ENCODE measurements around the gene DRC7.

DRC7 gene

GRCh38 chr16:57677622-57678369, 16.8 kb upstream of the DRC7 start:
- DNase-seq, result no peak

GRCh38 chr16:57679016-57679415, 15.6 kb upstream of the DRC7 start:
- no peak for DNase-seq

- no peak for DNase-seq
Observed at GRCh38 chr16:57679767-57680482, 14.7 kb upstream of the DRC7 start.

- DNase-seq, result no peak
Observed at GRCh38 chr16:57680842-57681375, 13.7 kb upstream of the DRC7 start.

GRCh38 chr16:57681950-57682728, 12.5 kb upstream of the DRC7 start:
- DNase-seq, result no peak

GRCh38 chr16:57682809-57683635, 11.6 kb upstream of the DRC7 start:
- no peak for DNase-seq

GRCh38 chr16:57683636-57684545, 10.7 kb upstream of the DRC7 start:
- DNase-seq, result no peak

- DNase-seq, result no peak
Observed at GRCh38 chr16:57684626-57685358, 9.8 kb upstream of the DRC7 start.

GRCh38 chr16:57685633-57686032, 9.0 kb upstream of the DRC7 start:
- no peak for DNase-seq

- DNase-seq, result no peak
Observed at GRCh38 chr16:57686577-57686976, 8.0 kb upstream of the DRC7 start.

- DNase-seq, result no peak
Observed at GRCh38 chr16:57687363-57687929, 7.2 kb upstream of the DRC7 start.

- DNase-seq, result no peak
Observed at GRCh38 chr16:57688487-57688986, 6.1 kb upstream of the DRC7 start.

GRCh38 chr16:57688987-57689761, 5.4 kb upstream of the DRC7 start:
- DNase-seq, result no peak

GRCh38 chr16:57689762-57690558, 4.6 kb upstream of the DRC7 start:
- DNase-seq, result peak; percentile 63

GRCh38 chr16:57690782-57691471, 3.7 kb upstream of the DRC7 start:
- DNase-seq, result no peak

- DNase-seq, result no peak
Observed at GRCh38 chr16:57692636-57693035, 2.0 kb upstream of the DRC7 start.

GRCh38 chr16:57693550-57693949, 1.1 kb upstream of the DRC7 start:
- no peak for DNase-seq

- no peak for DNase-seq
Observed at GRCh38 chr16:57694231-57694724, 328 bp upstream of the DRC7 start.
